Neural cell (in vitro differentiated cells): Measurements from ENCODE around the gene SPCS1. TPM values are rescaled to one million over a fixed set of nuclear protein-coding genes. Genes with fewer than 3 reads are reported as not detected.

Experiments
- H2AFZ ChIP-seq: fragments of 200-600, 300-800 bp; sonication (generic), shearing (Covaris generic); 2 replicates; pipeline ENCODE4 v1.6.0; 2014; ENCODE audit warnings: low read depth, mild to moderate bottlenecking, antibody characterized with exemption, low read length, moderate library complexity
- H3F3A ChIP-seq: fragments of 200-600 bp; shearing (Covaris generic); 2 replicates; pipeline ENCODE4 v1.6.1; 2016; ENCODE audit warnings: mild to moderate bottlenecking, moderate library complexity, mixed read lengths, antibody characterized with exemption, low read length; ENCODE audit not compliant: insufficient read depth, poor library complexity, severe bottlenecking
- H3K27ac ChIP-seq: fragments of 200-600, 300-800 bp; sonication (generic), shearing (Covaris generic); 2 replicates; pipeline ENCODE4 v1.5.1; 2014; ENCODE audit warnings: mild to moderate bottlenecking, low read length, moderate library complexity
- H3K27me3 ChIP-seq: fragments of 300-800, 200-600 bp; sonication (generic), shearing (Covaris generic); 2 replicates; pipeline ENCODE4 v1.6.0; 2014; ENCODE audit warnings: mild to moderate bottlenecking, low read depth, low read length, moderate library complexity; ENCODE audit not compliant: insufficient read depth
- H3K36me3 ChIP-seq: fragments of 300-800, 200-600 bp; sonication (generic), shearing (Covaris generic); 2 replicates; pipeline ENCODE4 v1.5.1; 2014; ENCODE audit warnings: mild to moderate bottlenecking, antibody characterized with exemption, low read length, moderate library complexity; ENCODE audit not compliant: insufficient read depth
- H3K4me2 ChIP-seq: fragments of 300-800, 200-600 bp; sonication (generic), shearing (Covaris generic); 2 replicates; pipeline ENCODE4 v1.6.0; 2014; ENCODE audit warnings: mild to moderate bottlenecking, low read length
- H3K4me3 ChIP-seq: fragments of 300-800, 200-600 bp; sonication (generic), shearing (Covaris generic); 2 replicates; pipeline ENCODE4 v1.5.1; 2014; ENCODE audit warnings: mild to moderate bottlenecking, low read length, moderate library complexity
- H3K79me2 ChIP-seq: fragments of 200-600 bp; shearing (Covaris generic); replicated peaks from 2 replicates; pipeline ENCODE4 v1.6.0; 2014; ENCODE audit warnings: mild to moderate bottlenecking, low read length, moderate library complexity; ENCODE audit not compliant: insufficient read depth
- H3K9ac ChIP-seq: fragments of 300-800, 200-600 bp; sonication (generic), shearing (Covaris generic); 2 replicates; pipeline ENCODE4 v1.6.1; 2016; ENCODE audit warnings: mild to moderate bottlenecking, low read length, mixed read lengths
- H3K9me2 ChIP-seq: fragments of 200-600 bp; shearing (Covaris generic); 2 replicates; pipeline ENCODE4 v1.6.1; 2016; ENCODE audit warnings: mild to moderate bottlenecking, low read length, mixed read lengths; ENCODE audit not compliant: insufficient read depth
- H3K9me3 ChIP-seq: fragments of 200-600, 300-800 bp; sonication (generic), shearing (Covaris generic); 2 replicates; pipeline ENCODE4 v1.6.1; 2016; ENCODE audit warnings: mild to moderate bottlenecking, mixed run types, low read length, moderate library complexity, mixed read lengths
- H4K20me1 ChIP-seq: fragments of 200-600 bp; shearing (Covaris generic); 2 replicates; pipeline ENCODE4 v1.6.1; 2016; ENCODE audit warnings: mild to moderate bottlenecking, mixed run types; ENCODE audit not compliant: insufficient read depth
- CTCF ChIP-seq: fragments of 450-650 bp; IDR thresholded peaks from 2 replicates; pipeline ENCODE4 v1.5.1; 2014; ENCODE audit warnings: antibody characterized with exemption, mild to moderate bottlenecking, moderate library complexity; ENCODE audit not compliant: poor library complexity, severe bottlenecking
- EP300 ChIP-seq: fragments of 450-650 bp; conservative IDR thresholded peaks from 2 replicates; pipeline ENCODE4 v1.6.1; 2014; ENCODE audit warnings: antibody characterized with exemption, mild to moderate bottlenecking, moderate library complexity; ENCODE audit not compliant: poor library complexity, severe bottlenecking
- EZH2 ChIP-seq: fragments of 200-600, 300-800 bp; shearing (Covaris generic), sonication (generic); IDR thresholded peaks from 2 replicates; pipeline ENCODE4 v1.6.1; 2014; ENCODE audit warnings: antibody characterized with exemption, low read length, borderline replicate concordance, mild to moderate bottlenecking; ENCODE audit not compliant: insufficient read depth, poor library complexity, severe bottlenecking
- MXI1 ChIP-seq: fragments of 450-650 bp; conservative IDR thresholded peaks from 2 replicates; pipeline ENCODE4 v1.6.1; 2014; ENCODE audit warnings: antibody characterized with exemption, mild to moderate bottlenecking; ENCODE audit not compliant: poor library complexity, severe bottlenecking
- POLR2AphosphoS5 ChIP-seq: IDR thresholded peaks from 2 replicates; pipeline ENCODE4 v1.6.1; 2012
- RAD21 ChIP-seq: fragments of 450-650 bp; conservative IDR thresholded peaks from 2 replicates; pipeline ENCODE4 v1.6.1; 2014; ENCODE audit warnings: antibody characterized with exemption, mild to moderate bottlenecking, moderate library complexity
- REST ChIP-seq: IDR thresholded peaks from 2 replicates; pipeline ENCODE4 v1.6.1; 2012; ENCODE audit warnings: borderline replicate concordance
- SMC3 ChIP-seq: fragments of 450-650 bp; conservative IDR thresholded peaks from 2 replicates; pipeline ENCODE4 v1.6.1; 2014; ENCODE audit warnings: antibody characterized with exemption, mild to moderate bottlenecking, moderate library complexity; ENCODE audit not compliant: poor library complexity
- TAF1 ChIP-seq: IDR thresholded peaks from 2 replicates; pipeline ENCODE4 v1.6.1; 2012; ENCODE audit warnings: low read depth
- polyA plus RNA-seq: library from polyadenylated mRNA; depleted of rRNA; stranded (reverse); fragments of >200 nt; gene quantifications from 2 replicates; pipeline ENCODE4 v1.2.3, GENCODE V29; 2014

Gene SPCS1
- polyA plus RNA-seq, 1 donor from 2014 or later = 97.4 TPM

- H3K9me3 ChIP-seq = no peaks in the 10 kb centered on the region
- no peak for TF ChIP-seq SMC3
- no peak for TF ChIP-seq TAF1
- no peak for TF ChIP-seq RAD21
- no peak for TF ChIP-seq MXI1
- TF ChIP-seq CTCF = no peak
- TF ChIP-seq POLR2AphosphoS5 = no peak
- TF ChIP-seq EP300 = no peak
- no peak for TF ChIP-seq EZH2
- TF ChIP-seq REST = no peak
- no peaks in the 10 kb centered on the region for H4K20me1 ChIP-seq
- H3F3A ChIP-seq = no peaks in the 10 kb centered on the region
- no peak overlapping the region for H3K4me2 ChIP-seq
- no peak overlapping the region for H3K4me3 ChIP-seq
- H3K36me3 ChIP-seq = peaks cover 4% of the 10 kb centered on the region
- H3K9me2 ChIP-seq = no peaks in the 10 kb centered on the region
- H3K27me3 ChIP-seq = no peaks in the 10 kb centered on the region
- no peaks in the 10 kb centered on the region for H3K79me2 ChIP-seq
- H2AFZ ChIP-seq = no peak overlapping the region
- H3K27ac ChIP-seq = no peak overlapping the region
- H3K9ac ChIP-seq = no peak overlapping the region
Measured at GRCh38 chr3:52693071-52693470, 12.8 kb upstream of the SPCS1 start.

GRCh38 chr3:52694528-52695189 is 11.2 kb upstream of the SPCS1 start:
- no peak overlapping the region for H2AFZ ChIP-seq
- no peaks in the 10 kb centered on the region for H3K36me3 ChIP-seq
- H3K79me2 ChIP-seq = peaks cover 2% of the 10 kb centered on the region
- TF ChIP-seq TAF1 (no peak), SMC3 (no peak), EP300 (no peak), EZH2 (no peak), RAD21 (no peak), REST (no peak), POLR2AphosphoS5 (no peak), MXI1 (no peak), CTCF (no peak)
- H3K27me3 ChIP-seq = no peaks in the 10 kb centered on the region
- H3F3A ChIP-seq = no peaks in the 10 kb centered on the region
- H3K9me2 ChIP-seq = no peaks in the 10 kb centered on the region
- H4K20me1 ChIP-seq = no peaks in the 10 kb centered on the region
- no peak overlapping the region for H3K4me2 ChIP-seq
- no peak overlapping the region for H3K4me3 ChIP-seq
- no peak overlapping the region for H3K9ac ChIP-seq
- no peak overlapping the region for H3K27ac ChIP-seq
- H3K9me3 ChIP-seq = no peaks in the 10 kb centered on the region
